Cardiac muscle cell (in vitro differentiated cells and primary cell): ENCODE measurements around the gene TUBB. TPM values are rescaled to one million over a fixed set of nuclear protein-coding genes. Genes with fewer than 3 reads are reported as not detected.
A peak's percentile ranks its signal among the peaks of the same experiment; 100 is the strongest.

Experiments
- DNase-seq, 2 donors: peaks; one replicate each; pipeline versions ENCODE4 v3.0.0 to v3.0.0-alpha.2; 2010 to 2017; ENCODE audit warnings: low read depth in 1 of 2, low spot score in 1 of 2
- H3K27ac ChIP-seq: fragments of 200-600 bp; sonication (generic); 2 replicates; pipeline ENCODE4 v1.5.1; 2016
- H3K27me3 ChIP-seq: fragments of 200-600 bp; sonication (generic); 2 replicates; pipeline ENCODE4 v1.6.0; 2016; ENCODE audit warnings: control low read depth
- H3K36me3 ChIP-seq: fragments of 200-600 bp; sonication (generic); 2 replicates; pipeline ENCODE4 v1.5.1; 2016; ENCODE audit warnings: control low read depth
- H3K4me1 ChIP-seq: fragments of 200-600 bp; sonication (generic); 2 replicates; pipeline ENCODE4 v1.8.1; 2017; ENCODE audit warnings: low read depth, mild to moderate bottlenecking, mixed run types
- H3K4me3 ChIP-seq: fragments of 200-600 bp; sonication (generic); 2 replicates; pipeline ENCODE4 v1.5.1; 2016; ENCODE audit warnings: mild to moderate bottlenecking
- H3K9me3 ChIP-seq: fragments of 200-600 bp; sonication (generic); 2 replicates; pipeline ENCODE4 v1.5.1; 2017; ENCODE audit warnings: low read depth, mild to moderate bottlenecking, control low read depth
- CTCF ChIP-seq: IDR thresholded peaks from 2 replicates; pipeline ENCODE4 v1.5.1; 2012; ENCODE audit warnings: low read depth, mild to moderate bottlenecking, low read length
- polyA plus RNA-seq: library from polyadenylated mRNA; unstranded; fragments of >200 nt; fragmentation: Nextera tagmentation; extraction: Ambion mirVana; gene quantifications from 2 replicates; pipeline ENCODE4 v1.2.1, GENCODE V29; 2016
- total RNA-seq: library from RNA; depleted of rRNA; stranded (reverse); fragments of >200 nt; gene quantifications from 2 replicates; pipeline ENCODE4 v1.2.3, GENCODE V29; 2016

TUBB gene
- total and polyA plus RNA-seq, 2 experiments from 2014 or later = 675 to 827 TPM

DNA sequence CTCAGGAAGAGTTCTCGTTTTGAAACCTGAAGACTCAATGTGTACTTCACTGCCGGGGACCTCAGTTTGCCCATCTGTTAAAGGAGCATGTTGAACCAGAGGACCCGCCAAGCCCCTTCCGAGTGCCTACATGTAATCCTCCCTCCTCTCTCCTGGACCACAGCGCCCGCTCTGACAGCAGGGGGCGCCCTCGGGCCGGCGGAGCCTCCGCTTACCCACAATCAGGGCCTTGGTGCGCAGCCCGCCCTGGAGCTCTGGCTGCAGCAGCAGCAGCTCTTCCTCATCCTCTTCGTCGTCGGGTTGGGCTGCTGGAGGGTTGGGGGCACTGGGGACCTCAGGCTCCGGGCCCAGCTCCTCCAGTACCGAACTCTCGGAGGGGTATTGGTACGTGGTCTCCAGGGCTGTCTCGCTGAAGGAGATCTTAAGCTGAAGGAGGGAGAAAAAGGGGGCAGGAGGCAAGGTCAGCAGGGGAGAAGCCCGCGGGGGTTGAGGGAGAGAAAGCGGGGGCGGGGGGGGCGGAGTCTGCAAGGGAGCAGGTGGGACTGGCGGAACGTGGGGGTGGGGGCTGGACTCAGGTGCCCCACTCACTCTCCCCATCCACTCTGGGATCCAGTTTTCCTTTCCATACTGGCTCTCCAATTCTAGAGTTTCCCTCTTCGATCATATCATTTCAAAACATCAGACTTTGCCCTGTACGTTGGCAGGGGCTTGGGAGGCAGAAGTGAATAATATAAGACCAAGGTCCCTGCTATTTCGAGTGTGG is 41.0 kb upstream of the TUBB start:
- DNase-seq = peak; percentile 87
- Histone ChIP-seq H3K27ac (peak overlapping the region; percentile 3), H3K36me3 (peaks cover 21% of the 10 kb centered on the region), H3K27me3 (no peaks in the 10 kb centered on the region), H3K9me3 (no peaks in the 10 kb centered on the region), H3K4me1 (peaks cover 27% of the 10 kb centered on the region), H3K4me3 (no peak overlapping the region)
- peak; percentile 96 for TF ChIP-seq CTCF

- Histone ChIP-seq H3K27me3 (no peaks in the 10 kb centered on the region), H3K4me1 (peaks cover 35% of the 10 kb centered on the region), H3K36me3 (peaks cover 21% of the 10 kb centered on the region), H3K9me3 (no peaks in the 10 kb centered on the region), H3K27ac (peak overlapping the region; percentile 3), H3K4me3 (no peak overlapping the region)
- TF ChIP-seq CTCF = no peak
- DNase-seq = no peak
Observed at GRCh38 chr6:30679765-30680535, 40.2 kb upstream of the TUBB start.

GRCh38 chr6:30681766-30682142 is 38.4 kb upstream of the TUBB start:
- no peak for TF ChIP-seq CTCF
- Histone ChIP-seq H3K27ac (peak overlapping the region; percentile 88), H3K9me3 (no peaks in the 10 kb centered on the region), H3K4me1 (peaks cover 47% of the 10 kb centered on the region), H3K27me3 (no peaks in the 10 kb centered on the region), H3K36me3 (peaks cover 16% of the 10 kb centered on the region), H3K4me3 (no peak overlapping the region)
- no peak for DNase-seq

DNA sequence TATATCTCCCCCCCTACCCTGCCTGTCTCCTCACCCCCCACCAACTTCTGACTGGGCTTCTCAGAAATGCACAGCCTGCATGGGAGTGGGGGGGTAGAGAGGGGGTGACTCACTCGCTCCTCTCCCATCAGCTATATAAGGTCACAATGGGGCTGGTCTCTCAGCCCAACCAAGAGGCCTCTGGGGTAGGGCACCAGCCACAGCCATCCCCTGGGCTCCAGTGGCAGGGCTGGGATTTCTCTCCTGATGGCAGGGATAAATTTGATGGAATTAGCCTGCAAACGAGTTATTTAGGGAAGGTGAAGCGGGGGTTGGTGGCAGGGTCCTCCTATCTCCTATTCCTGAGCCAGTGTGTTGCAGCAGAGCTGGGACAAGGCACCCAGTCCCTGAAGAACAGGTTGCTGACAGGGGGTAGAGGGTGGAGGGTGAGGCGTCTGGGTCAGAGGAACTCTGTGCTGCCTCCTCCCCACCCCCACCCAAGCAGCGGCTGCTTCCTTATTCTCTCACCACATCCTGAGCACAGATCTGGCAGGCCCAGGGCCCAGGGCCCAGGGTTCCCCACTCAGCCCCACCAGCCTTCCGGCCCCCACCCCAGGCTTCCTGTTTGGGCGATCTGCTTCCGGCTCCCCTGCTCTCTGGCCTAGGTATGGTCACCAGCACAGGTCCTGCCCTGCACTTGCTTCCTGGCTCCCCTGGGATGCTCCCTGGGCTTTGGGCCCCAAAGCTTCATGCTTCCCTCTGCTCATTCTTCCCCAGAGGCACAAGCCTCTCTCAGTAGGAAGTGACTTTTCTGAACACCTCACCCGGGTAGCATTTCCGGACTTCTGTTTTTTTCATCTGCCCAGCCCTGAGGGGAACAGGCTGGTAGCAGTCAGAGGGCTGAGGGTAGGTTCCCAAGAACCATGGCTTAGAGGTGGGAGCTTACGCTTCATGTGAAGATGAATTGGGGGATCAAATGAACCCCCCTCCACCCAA is 37.7 kb upstream of the TUBB start:
- peak overlapping the region; percentile 88 for H3K27ac ChIP-seq
- no peaks in the 10 kb centered on the region for H3K9me3 ChIP-seq
- peak overlapping the region; percentile 2 for H3K4me3 ChIP-seq
- TF ChIP-seq CTCF = no peak
- H3K4me1 ChIP-seq = peaks cover 47% of the 10 kb centered on the region
- peak; percentile 68 to 84 for DNase-seq
- H3K36me3 ChIP-seq = peaks cover 10% of the 10 kb centered on the region
- H3K27me3 ChIP-seq = no peaks in the 10 kb centered on the region
